OCI-LY1 (cell line): Measurements from ENCODE around the gene SLC5A5.

Experiments used
- H2AFZ ChIP-seq: fragments of 200-600 bp; sonication (generic), shearing (Covaris generic); 2 replicates; pipeline ENCODE4 v1.6.0; 2014; ENCODE audit warnings: antibody characterized with exemption, mild to moderate bottlenecking, low read length
- H3F3A ChIP-seq: fragments of 200-600 bp; sonication (generic), shearing (Covaris generic); 2 replicates; pipeline ENCODE4 v1.6.0; 2014; ENCODE audit warnings: mild to moderate bottlenecking, antibody characterized with exemption, low read length, moderate library complexity; ENCODE audit not compliant: insufficient read depth
- H3K27ac ChIP-seq: fragments of 200-600 bp; sonication (generic); 2 replicates; pipeline ENCODE4 v1.5.1; 2014; ENCODE audit warnings: low read length, mixed run types, mild to moderate bottlenecking, low read depth; ENCODE audit not compliant: poor library complexity, severe bottlenecking
- H3K27me3 ChIP-seq: fragments of 200-600 bp; sonication (generic); 2 replicates; pipeline ENCODE4 v1.6.0; 2014; ENCODE audit warnings: antibody characterized with exemption, mild to moderate bottlenecking, low read length, moderate library complexity; ENCODE audit not compliant: insufficient read depth
- H3K36me3 ChIP-seq: fragments of 200-600 bp; sonication (generic); 2 replicates; pipeline ENCODE4 v1.6.1; 2014; ENCODE audit warnings: mild to moderate bottlenecking, antibody characterized with exemption, low read length, moderate library complexity, mixed read lengths; ENCODE audit not compliant: insufficient read depth
- H3K4me1 ChIP-seq: fragments of 200-600 bp; sonication (generic); 2 replicates; pipeline ENCODE4 v1.5.1; 2014; ENCODE audit warnings: mild to moderate bottlenecking, low read length, moderate library complexity; ENCODE audit not compliant: insufficient read depth, severe bottlenecking
- H3K4me2 ChIP-seq: fragments of 200-600 bp; sonication (generic), shearing (Covaris generic); 2 replicates; pipeline ENCODE4 v1.6.1; 2014; ENCODE audit warnings: low read length
- H3K4me3 ChIP-seq: fragments of 200-600 bp; sonication (generic); 2 replicates; pipeline ENCODE4 v1.5.1; 2014; ENCODE audit warnings: low read length, low read depth, mild to moderate bottlenecking, mixed read lengths; ENCODE audit not compliant: poor library complexity, severe bottlenecking
- H3K79me2 ChIP-seq: fragments of 200-600 bp; shearing (Covaris generic); 2 replicates; pipeline ENCODE4 v1.6.1; 2016; ENCODE audit warnings: mixed run types, low read length, mixed read lengths; ENCODE audit not compliant: insufficient read depth
- H3K9ac ChIP-seq: fragments of 200-600 bp; sonication (generic), shearing (Covaris generic); 2 replicates; pipeline ENCODE4 v1.6.1; 2014; ENCODE audit warnings: mild to moderate bottlenecking, low read length, mixed read lengths
- H3K9me2 ChIP-seq: fragments of 200-600 bp; sonication (generic), shearing (Covaris generic); 2 replicates; pipeline ENCODE4 v1.6.1; 2014; ENCODE audit warnings: low read depth, mild to moderate bottlenecking, low read length, mixed read lengths
- H3K9me3 ChIP-seq: fragments of 200-600 bp; shearing (Covaris generic); 2 replicates; pipeline ENCODE4 v1.6.1; 2014; ENCODE audit warnings: low read length, mixed read lengths
- H4K20me1 ChIP-seq: fragments of 200-600 bp; sonication (generic), shearing (Covaris generic); 2 replicates; pipeline ENCODE4 v1.6.0; 2016; ENCODE audit warnings: mild to moderate bottlenecking, low read length; ENCODE audit not compliant: insufficient read depth
- EZH2 ChIP-seq: fragments of 200-600 bp; sonication (generic), shearing (Covaris generic); IDR thresholded peaks from 2 replicates; pipeline ENCODE4 v1.8.0; 2017; ENCODE audit warnings: borderline replicate concordance, mixed run types, mild to moderate bottlenecking, antibody characterized with exemption, low read length, moderate library complexity, mixed read lengths
- TF ChIP-seq, protein P1 (sequence below): fragments of 200-600 bp; sonication (generic), shearing (Covaris generic); IDR thresholded peaks from 2 replicates; pipeline ENCODE4 v1.5.1; 2017; ENCODE audit warnings: mild to moderate bottlenecking, antibody characterized with exemption, low read length, moderate library complexity, mixed read lengths

The SLC5A5 gene

DNA sequence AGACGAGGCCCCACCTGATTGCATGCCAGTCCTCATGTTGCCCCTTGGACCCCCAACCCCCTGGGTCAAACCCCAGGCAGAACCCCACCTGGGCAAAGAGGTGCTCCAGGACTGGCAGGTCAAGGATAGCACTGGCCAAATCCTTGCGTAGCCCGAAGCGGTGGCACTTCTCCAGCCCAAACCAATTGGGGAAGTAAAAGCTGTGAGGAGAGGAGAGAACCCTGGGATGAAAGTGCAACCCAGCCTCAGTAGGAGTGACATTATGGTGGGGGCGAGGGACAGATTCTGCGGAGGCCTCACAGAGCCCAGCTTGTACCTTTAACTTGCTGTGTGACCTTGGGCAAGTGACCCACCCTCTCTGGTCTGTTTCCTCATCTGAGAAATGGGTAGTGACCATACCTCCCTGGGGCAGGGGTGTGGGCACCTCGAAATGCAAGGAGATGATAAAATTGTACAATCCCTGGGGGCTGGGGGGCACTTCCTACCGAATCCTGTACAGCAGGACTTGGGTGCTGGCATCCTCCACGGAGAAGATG is 28.4 kb upstream of the SLC5A5 start:
- no peaks in the 10 kb centered on the region for H3K9me2 ChIP-seq
- no peak overlapping the region for H3K4me3 ChIP-seq
- no peak overlapping the region for H3K4me2 ChIP-seq
- H3K79me2 ChIP-seq = no peaks in the 10 kb centered on the region
- H3K27ac ChIP-seq = no peak overlapping the region
- H3F3A ChIP-seq = no peaks in the 10 kb centered on the region
- H3K9ac ChIP-seq = no peak overlapping the region
- H4K20me1 ChIP-seq = no peaks in the 10 kb centered on the region
- H3K36me3 ChIP-seq = no peaks in the 10 kb centered on the region
- H3K27me3 ChIP-seq = no peaks in the 10 kb centered on the region
- H3K9me3 ChIP-seq = no peaks in the 10 kb centered on the region
- no peak overlapping the region for H2AFZ ChIP-seq
- TF ChIP-seq, protein P1, sequence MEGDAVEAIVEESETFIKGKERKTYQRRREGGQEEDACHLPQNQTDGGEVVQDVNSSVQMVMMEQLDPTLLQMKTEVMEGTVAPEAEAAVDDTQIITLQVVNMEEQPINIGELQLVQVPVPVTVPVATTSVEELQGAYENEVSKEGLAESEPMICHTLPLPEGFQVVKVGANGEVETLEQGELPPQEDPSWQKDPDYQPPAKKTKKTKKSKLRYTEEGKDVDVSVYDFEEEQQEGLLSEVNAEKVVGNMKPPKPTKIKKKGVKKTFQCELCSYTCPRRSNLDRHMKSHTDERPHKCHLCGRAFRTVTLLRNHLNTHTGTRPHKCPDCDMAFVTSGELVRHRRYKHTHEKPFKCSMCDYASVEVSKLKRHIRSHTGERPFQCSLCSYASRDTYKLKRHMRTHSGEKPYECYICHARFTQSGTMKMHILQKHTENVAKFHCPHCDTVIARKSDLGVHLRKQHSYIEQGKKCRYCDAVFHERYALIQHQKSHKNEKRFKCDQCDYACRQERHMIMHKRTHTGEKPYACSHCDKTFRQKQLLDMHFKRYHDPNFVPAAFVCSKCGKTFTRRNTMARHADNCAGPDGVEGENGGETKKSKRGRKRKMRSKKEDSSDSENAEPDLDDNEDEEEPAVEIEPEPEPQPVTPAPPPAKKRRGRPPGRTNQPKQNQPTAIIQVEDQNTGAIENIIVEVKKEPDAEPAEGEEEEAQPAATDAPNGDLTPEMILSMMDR = no peak
- TF ChIP-seq EZH2 = no peak
- H3K4me1 ChIP-seq = peaks cover 11% of the 10 kb centered on the region

DNA sequence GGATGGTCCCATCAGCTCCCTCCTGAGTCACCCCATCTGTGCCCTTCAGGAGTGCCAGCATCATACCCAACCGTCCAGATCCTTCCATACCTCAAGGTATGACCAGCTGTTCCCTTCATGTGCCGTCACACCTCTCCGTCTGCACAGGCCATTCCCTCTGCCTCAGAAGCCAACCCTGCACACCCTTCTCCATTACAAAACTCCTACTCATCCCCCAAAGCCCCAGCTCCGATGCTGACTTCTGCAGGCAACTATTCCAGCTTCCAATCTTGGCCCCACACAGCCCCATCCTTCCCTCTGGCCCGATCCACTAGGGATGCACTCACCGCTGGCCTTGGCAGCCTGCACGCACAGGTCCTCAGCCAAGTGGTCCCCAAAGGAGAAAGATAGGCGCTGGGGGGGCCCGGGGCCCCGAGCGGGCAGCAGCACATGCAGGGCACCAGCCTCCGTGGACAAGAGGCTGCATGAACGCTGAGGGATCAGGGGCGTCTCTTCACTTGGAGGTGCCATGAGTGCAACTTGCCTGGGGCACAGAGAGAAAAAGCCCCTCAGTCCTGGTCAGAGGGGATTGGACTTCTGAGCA is 27.7 kb upstream of the SLC5A5 start:
- Histone ChIP-seq H3K4me1 (peaks cover 18% of the 10 kb centered on the region), H3K27ac (no peak overlapping the region), H2AFZ (no peak overlapping the region), H3F3A (no peaks in the 10 kb centered on the region), H4K20me1 (no peaks in the 10 kb centered on the region), H3K9me2 (no peaks in the 10 kb centered on the region), H3K9me3 (no peaks in the 10 kb centered on the region), H3K79me2 (no peaks in the 10 kb centered on the region), H3K27me3 (no peaks in the 10 kb centered on the region), H3K9ac (no peak overlapping the region), H3K4me2 (no peak overlapping the region), H3K36me3 (no peaks in the 10 kb centered on the region), H3K4me3 (no peak overlapping the region)
- TF ChIP-seq, protein P1 = no peak
- TF ChIP-seq EZH2 = no peak

DNA sequence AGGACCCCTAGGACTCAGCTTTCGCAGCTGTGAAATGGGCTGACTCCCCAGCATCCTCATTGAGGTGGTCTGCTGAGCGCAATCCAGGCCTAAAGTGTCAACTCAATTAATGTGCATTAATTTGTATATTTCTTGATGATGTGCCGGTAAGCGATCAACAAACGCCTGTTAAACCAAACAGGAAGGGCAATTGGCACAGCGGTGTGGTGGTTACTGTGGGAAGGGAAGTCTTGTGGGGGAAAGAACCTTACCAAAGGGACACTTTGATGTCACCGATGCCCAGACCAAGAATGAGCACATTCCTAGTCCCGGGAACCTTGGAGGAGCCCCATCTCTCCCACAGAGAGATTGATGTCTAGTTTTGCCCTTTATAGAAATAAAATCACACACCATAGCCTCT is 25.6 kb upstream of the SLC5A5 start:
- no peaks in the 10 kb centered on the region for H3K36me3 ChIP-seq
- no peak overlapping the region for H3K4me2 ChIP-seq
- H3K4me1 ChIP-seq = peaks cover 27% of the 10 kb centered on the region
- no peaks in the 10 kb centered on the region for H3K27me3 ChIP-seq
- no peak overlapping the region for H3K27ac ChIP-seq
- H3K9me3 ChIP-seq = no peaks in the 10 kb centered on the region
- H2AFZ ChIP-seq = no peak overlapping the region
- no peaks in the 10 kb centered on the region for H3K9me2 ChIP-seq
- H3K4me3 ChIP-seq = no peak overlapping the region
- TF ChIP-seq, protein P1 = no peak
- no peak for TF ChIP-seq EZH2
- no peaks in the 10 kb centered on the region for H4K20me1 ChIP-seq
- no peaks in the 10 kb centered on the region for H3K79me2 ChIP-seq
- no peak overlapping the region for H3K9ac ChIP-seq
- no peaks in the 10 kb centered on the region for H3F3A ChIP-seq
